HL-60 (cell line): ENCODE measurements around the gene TRIM63.

Source experiments
- DNase-seq, 2 experiments: peaks; one replicate each; pipeline ENCODE4 v3.0.0-alpha.2; 2010 to 2020; ENCODE audit warnings: low read depth in 1 of 2, low spot score in 1 of 2
- H3K27ac ChIP-seq: fragments of 250-450 bp; sonication (Bioruptor Pico); replicated peaks from 2 replicates; pipeline ENCODE4 v1.5.1; 2020; ENCODE audit warnings: mild to moderate bottlenecking, moderate library complexity
- H3K27me3 ChIP-seq: fragments of 250-450 bp; sonication (Bioruptor Pico); 2 replicates; pipeline ENCODE4 v1.5.1; 2021; ENCODE audit warnings: mild to moderate bottlenecking, moderate library complexity; ENCODE audit not compliant: insufficient read depth, poor library complexity, severe bottlenecking
- H3K4me3 ChIP-seq: replicated peaks from 2 replicates; pipeline ENCODE4 v1.5.1; 2011; ENCODE audit warnings: mild to moderate bottlenecking, control low read depth, low read length; ENCODE audit not compliant: insufficient read depth
- CTCF ChIP-seq: IDR thresholded peaks from one replicate; pipeline ENCODE4 v1.5.1; 2011; ENCODE audit warnings: low read length, control low read depth, inconsistent platforms; ENCODE audit not compliant: insufficient read depth
- GABPA ChIP-seq: IDR thresholded peaks from 2 replicates; pipeline ENCODE4 v1.6.1; 2012; ENCODE audit warnings: low read depth
- POLR2AphosphoS5 ChIP-seq: IDR thresholded peaks from 2 replicates; pipeline ENCODE4 v1.6.1; 2012; ENCODE audit warnings: low read depth
- REST ChIP-seq: IDR thresholded peaks from 2 replicates; pipeline ENCODE4 v1.6.1; 2012; ENCODE audit warnings: low read depth; ENCODE audit not compliant: insufficient replicate concordance
- SPI1 ChIP-seq: IDR thresholded peaks from 2 replicates; pipeline ENCODE4 v1.6.1; 2012; ENCODE audit warnings: low read depth, mild to moderate bottlenecking, borderline replicate concordance

Gene TRIM63

GRCh38 chr1:26084091-26084561, 16.7 kb upstream of the TRIM63 start:
- Histone ChIP-seq H3K27me3 (peaks cover 3% of the 10 kb centered on the region), H3K27ac (no peak overlapping the region), H3K4me3 (no peak overlapping the region)
- no peak for DNase-seq
- no peak for TF ChIP-seq GABPA
- TF ChIP-seq CTCF = no peak

GRCh38 chr1:26083208-26083607, 15.8 kb upstream of the TRIM63 start:
- no peak for TF ChIP-seq SPI1
- TF ChIP-seq CTCF = no peak
- DNase-seq = no peak
- Histone ChIP-seq H3K4me3 (no peak overlapping the region), H3K27ac (no peak overlapping the region), H3K27me3 (peaks cover 3% of the 10 kb centered on the region)

GRCh38 chr1:26082020-26082350, 14.6 kb upstream of the TRIM63 start:
- TF ChIP-seq POLR2AphosphoS5 (no peak), REST (no peak), GABPA (no peak), SPI1 (no peak), CTCF (no peak)

GRCh38 chr1:26081267-26082019, 14.0 kb upstream of the TRIM63 start:
- peaks cover 3% of the 10 kb centered on the region for H3K27me3 ChIP-seq
- TF ChIP-seq GABPA = no peak
- TF ChIP-seq CTCF = no peak
- no peak for TF ChIP-seq POLR2AphosphoS5
- TF ChIP-seq REST = no peak
- no peak for TF ChIP-seq SPI1
- no peak for DNase-seq

More at GRCh38 chr1:26082020-26082350, 14.6 kb upstream of the TRIM63 start:
- no peak for DNase-seq
- no peak overlapping the region for H3K27ac ChIP-seq
- H3K27me3 ChIP-seq = peaks cover 3% of the 10 kb centered on the region
- H3K4me3 ChIP-seq = no peak overlapping the region

More at GRCh38 chr1:26081267-26082019, 14.0 kb upstream of the TRIM63 start:
- H3K4me3 ChIP-seq = no peak overlapping the region
- H3K27ac ChIP-seq = no peak overlapping the region
